GM23338 (cell line): ENCODE results near the gene AGBL4. TPM values are rescaled to one million over a fixed set of nuclear protein-coding genes. Genes with fewer than 3 reads are reported as not detected.

Experiments used
- ATAC-seq: fragments of 200-7000 bp; cut with Tn5 transposase; 3 replicates; pipeline ENCODE4 v1.9.1; 2020
- DNase-seq: peaks from one replicate; pipeline ENCODE4 v3.0.0-alpha.2; 2015; ENCODE audit warnings: low spot score
- H2AFZ ChIP-seq: fragments of 200-600 bp; sonication (generic); 2 replicates; pipeline ENCODE4 v1.8.0; 2016; ENCODE audit warnings: antibody characterized with exemption, mild to moderate bottlenecking, moderate library complexity
- H3F3A ChIP-seq: fragments of 200-600 bp; sonication (generic); replicated peaks from 2 replicates; pipeline ENCODE4 v1.8.0; 2017; ENCODE audit warnings: antibody characterized with exemption, mixed run types, low read depth
- H3K27ac ChIP-seq: fragments of 200-600 bp; sonication (generic); 2 replicates; pipeline ENCODE4 v1.6.1; 2016; ENCODE audit warnings: low read depth
- H3K27me3 ChIP-seq: fragments of 200-600 bp; sonication (generic); 2 replicates; pipeline ENCODE4 v1.8.0; 2016; ENCODE audit warnings: mild to moderate bottlenecking, mixed run types, moderate library complexity; ENCODE audit not compliant: insufficient read depth
- H3K36me3 ChIP-seq: fragments of 200-600 bp; sonication (generic); 2 replicates; pipeline ENCODE4 v1.8.0; 2016; ENCODE audit warnings: mild to moderate bottlenecking; ENCODE audit not compliant: insufficient read depth
- H3K4me1 ChIP-seq: fragments of 200-600 bp; sonication (generic); 2 replicates; pipeline ENCODE4 v1.8.0; 2016; ENCODE audit warnings: mild to moderate bottlenecking, moderate library complexity; ENCODE audit not compliant: insufficient read depth
- H3K4me2 ChIP-seq: fragments of 200-600 bp; sonication (generic); 2 replicates; pipeline ENCODE4 v1.7.1; 2017; ENCODE audit warnings: mixed run types
- H3K4me3 ChIP-seq: fragments of 200-600 bp; sonication (generic); 2 replicates; pipeline ENCODE4 v1.6.1; 2016; ENCODE audit warnings: mixed run types
- H3K79me2 ChIP-seq: fragments of 200-600 bp; sonication (generic); replicated peaks from 2 replicates; pipeline ENCODE4 v1.8.0; 2017; ENCODE audit warnings: mild to moderate bottlenecking; ENCODE audit not compliant: insufficient read depth
- H3K9me2 ChIP-seq: fragments of 200-600 bp; sonication (generic); 2 replicates; pipeline ENCODE4 v1.8.0; 2017; ENCODE audit not compliant: insufficient read depth
- H4K20me1 ChIP-seq: fragments of 200-600 bp; sonication (generic); replicated peaks from 2 replicates; pipeline ENCODE4 v1.8.0; 2017; ENCODE audit warnings: mild to moderate bottlenecking; ENCODE audit not compliant: insufficient read depth
- H3K27ac Mint-ChIP-seq: 2 replicates; pipeline ENCODE4 v1.8.0; 2020; ENCODE audit warnings: inconsistent platforms, mild to moderate bottlenecking, moderate library complexity, mixed read lengths
- H3K27me3 Mint-ChIP-seq: 3 replicates; pipeline ENCODE4 v1.8.0; 2022; ENCODE audit warnings: low read depth, mild to moderate bottlenecking, moderate library complexity, mixed read lengths, inconsistent platforms; ENCODE audit not compliant: insufficient read depth, poor library complexity
- H3K36me3 Mint-ChIP-seq: 3 replicates; pipeline ENCODE4 v1.8.0; 2021; ENCODE audit warnings: low read depth, mild to moderate bottlenecking, inconsistent platforms, moderate library complexity, mixed read lengths
- H3K4me1 Mint-ChIP-seq: 3 replicates; pipeline ENCODE4 v1.8.0; 2020; ENCODE audit warnings: mild to moderate bottlenecking, inconsistent platforms, mixed read lengths
- H3K4me3 Mint-ChIP-seq: 3 replicates; pipeline ENCODE4 v1.8.0; 2021; ENCODE audit warnings: moderate library complexity, mild to moderate bottlenecking, inconsistent platforms, mixed read lengths
- H3K9me3 Mint-ChIP-seq: 3 replicates; pipeline ENCODE4 v1.8.0; 2020; ENCODE audit warnings: moderate library complexity, mild to moderate bottlenecking, inconsistent platforms, mixed read lengths
- CREB1 ChIP-seq: fragments of 250-450 bp; sonication (Bioruptor Pico); IDR thresholded peaks from 2 replicates; pipeline ENCODE4 v1.5.0; 2020; ENCODE audit warnings: low read depth, mild to moderate bottlenecking, moderate library complexity
- CTCF ChIP-seq, 2 experiments: fragments of 200-600 bp in 1 of 2; sonication (generic) in 1 of 2; conservative IDR thresholded peaks; 2 replicates each; pipeline versions ENCODE4 v1.5.1 to v1.6.1; 2016 to 2017; ENCODE audit warnings: antibody characterized with exemption in 2 of 2, low read depth in 2 of 2, mild to moderate bottlenecking in 2 of 2, moderate library complexity in 1 of 2
- EZH2 ChIP-seq: fragments of 200-600 bp; sonication (generic); IDR thresholded peaks from one replicate; pipeline ENCODE4 v1.8.0; 2017; ENCODE audit warnings: antibody characterized with exemption, mild to moderate bottlenecking, low read depth; ENCODE audit not compliant: unreplicated experiment
- EZH2phosphoT487 ChIP-seq: fragments of 200-600 bp; sonication (generic); IDR thresholded peaks from one replicate; pipeline ENCODE4 v1.8.1; 2018; ENCODE audit warnings: antibody characterized with exemption; ENCODE audit not compliant: unreplicated experiment
- JUNB ChIP-seq: IDR thresholded peaks from one replicate; pipeline ENCODE4 v1.6.1; 2016; ENCODE audit warnings: antibody characterized with exemption; ENCODE audit not compliant: unreplicated experiment
- NANOG ChIP-seq: IDR thresholded peaks from 2 replicates; pipeline ENCODE4 v1.6.1; 2016; ENCODE audit warnings: antibody characterized with exemption, borderline replicate concordance
- POLR2AphosphoS5 ChIP-seq: IDR thresholded peaks from 2 replicates; pipeline ENCODE4 v1.6.1; 2016; ENCODE audit warnings: antibody characterized with exemption, low read depth
- STAT1 ChIP-seq: IDR thresholded peaks from one replicate; pipeline ENCODE4 v1.6.1; 2016; ENCODE audit warnings: antibody characterized with exemption; ENCODE audit not compliant: unreplicated experiment
- ZNF114 ChIP-seq: fragments of 250-450 bp; sonication (Bioruptor Pico); IDR thresholded peaks from 2 replicates; pipeline ENCODE4 v1.5.0; 2020; ENCODE audit warnings: mild to moderate bottlenecking, moderate library complexity
- ZNF331 ChIP-seq: fragments of 250-450 bp; sonication (Bioruptor Pico); IDR thresholded peaks from 2 replicates; pipeline ENCODE4 v1.5.0; 2020; ENCODE audit warnings: low read depth, mild to moderate bottlenecking, moderate library complexity
- ZNF462 ChIP-seq: fragments of 250-450 bp; sonication (Bioruptor Pico); IDR thresholded peaks from 2 replicates; pipeline ENCODE4 v1.5.0; 2020; ENCODE audit warnings: mild to moderate bottlenecking, moderate library complexity
- polyA plus RNA-seq: library from polyadenylated mRNA; unstranded; fragments of >200 nt; fragmentation: Nextera tagmentation; extraction: Ambion mirVana; gene quantifications from 2 replicates; pipeline ENCODE4 v1.2.1, GENCODE V29; 2016
- total RNA-seq: library from RNA; depleted of rRNA; stranded (reverse); fragments of >200 nt; shearing (Covaris generic); gene quantifications from 2 replicates; pipeline ENCODE4 v1.2.3, GENCODE V29; 2014
- TF ChIP-seq, protein P1 (sequence below): IDR thresholded peaks from 2 replicates; pipeline ENCODE4 v1.6.1; 2016; ENCODE audit warnings: antibody characterized with exemption
- TF ChIP-seq, protein P2 (sequence below): IDR thresholded peaks from one replicate; pipeline ENCODE4 v1.6.1; 2018; ENCODE audit warnings: antibody characterized with exemption; ENCODE audit not compliant: unreplicated experiment

Gene AGBL4
- total and polyA plus RNA-seq, 2 experiments from 2014 or later, result 0.91 to 1.5 TPM

DNA sequence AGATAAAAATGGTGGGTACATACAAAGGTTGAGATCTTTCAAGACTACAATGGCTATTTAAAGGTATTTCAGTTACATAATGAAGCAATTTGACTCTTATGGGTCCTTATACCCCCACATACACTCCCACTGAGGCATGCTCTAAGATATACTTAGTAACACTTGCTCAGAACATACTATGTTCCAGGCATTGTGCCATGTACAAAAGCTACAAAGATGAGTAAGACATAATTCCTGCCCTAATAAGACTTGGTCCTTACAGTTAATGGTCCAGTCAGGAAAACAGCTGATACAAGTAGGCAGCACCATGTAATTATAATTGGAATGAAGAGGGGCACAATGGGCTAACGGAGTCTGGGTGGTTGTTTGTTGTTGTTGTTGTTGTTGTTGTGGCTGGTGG lies 1080.4 kb downstream of the AGBL4 start:
- ATAC-seq, result no peak

More for the DNA sequence above, 1080.4 kb downstream of the AGBL4 start:
- Mint-ChIP-seq H3K36me3 (no peaks in the 10 kb centered on the region), H3K9me3 (peaks cover 7% of the 10 kb centered on the region; the same call in 1 of the 3 replicates), H3K27me3 (peaks cover 3% of the 10 kb centered on the region), H3K4me3 (no peak overlapping the region), H3K27ac (no peak overlapping the region), H3K4me1 (peaks cover 3% of the 10 kb centered on the region; the same call in 2 of the 3 replicates)
- Histone ChIP-seq H3K27ac (no peak overlapping the region), H3K27me3 (no peaks in the 10 kb centered on the region), H2AFZ (no peak overlapping the region), H3K4me1 (no peaks in the 10 kb centered on the region), H3F3A (no peaks in the 10 kb centered on the region), H3K4me2 (no peak overlapping the region), H3K9me2 (no peaks in the 10 kb centered on the region), H3K79me2 (no peaks in the 10 kb centered on the region), H4K20me1 (no peaks in the 10 kb centered on the region), H3K4me3 (no peak overlapping the region), H3K36me3 (no peaks in the 10 kb centered on the region)
- no peak for DNase-seq
- TF ChIP-seq CREB1, result no peak
- no peak for TF ChIP-seq NANOG
- no peak for TF ChIP-seq EZH2
- TF ChIP-seq, protein P1, sequence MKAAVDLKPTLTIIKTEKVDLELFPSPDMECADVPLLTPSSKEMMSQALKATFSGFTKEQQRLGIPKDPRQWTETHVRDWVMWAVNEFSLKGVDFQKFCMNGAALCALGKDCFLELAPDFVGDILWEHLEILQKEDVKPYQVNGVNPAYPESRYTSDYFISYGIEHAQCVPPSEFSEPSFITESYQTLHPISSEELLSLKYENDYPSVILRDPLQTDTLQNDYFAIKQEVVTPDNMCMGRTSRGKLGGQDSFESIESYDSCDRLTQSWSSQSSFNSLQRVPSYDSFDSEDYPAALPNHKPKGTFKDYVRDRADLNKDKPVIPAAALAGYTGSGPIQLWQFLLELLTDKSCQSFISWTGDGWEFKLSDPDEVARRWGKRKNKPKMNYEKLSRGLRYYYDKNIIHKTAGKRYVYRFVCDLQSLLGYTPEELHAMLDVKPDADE, result no peak
- TF ChIP-seq ZNF114 (CRISPR knock-in tag), result no peak
- TF ChIP-seq ZNF462, result no peak
- TF ChIP-seq, protein P2, sequence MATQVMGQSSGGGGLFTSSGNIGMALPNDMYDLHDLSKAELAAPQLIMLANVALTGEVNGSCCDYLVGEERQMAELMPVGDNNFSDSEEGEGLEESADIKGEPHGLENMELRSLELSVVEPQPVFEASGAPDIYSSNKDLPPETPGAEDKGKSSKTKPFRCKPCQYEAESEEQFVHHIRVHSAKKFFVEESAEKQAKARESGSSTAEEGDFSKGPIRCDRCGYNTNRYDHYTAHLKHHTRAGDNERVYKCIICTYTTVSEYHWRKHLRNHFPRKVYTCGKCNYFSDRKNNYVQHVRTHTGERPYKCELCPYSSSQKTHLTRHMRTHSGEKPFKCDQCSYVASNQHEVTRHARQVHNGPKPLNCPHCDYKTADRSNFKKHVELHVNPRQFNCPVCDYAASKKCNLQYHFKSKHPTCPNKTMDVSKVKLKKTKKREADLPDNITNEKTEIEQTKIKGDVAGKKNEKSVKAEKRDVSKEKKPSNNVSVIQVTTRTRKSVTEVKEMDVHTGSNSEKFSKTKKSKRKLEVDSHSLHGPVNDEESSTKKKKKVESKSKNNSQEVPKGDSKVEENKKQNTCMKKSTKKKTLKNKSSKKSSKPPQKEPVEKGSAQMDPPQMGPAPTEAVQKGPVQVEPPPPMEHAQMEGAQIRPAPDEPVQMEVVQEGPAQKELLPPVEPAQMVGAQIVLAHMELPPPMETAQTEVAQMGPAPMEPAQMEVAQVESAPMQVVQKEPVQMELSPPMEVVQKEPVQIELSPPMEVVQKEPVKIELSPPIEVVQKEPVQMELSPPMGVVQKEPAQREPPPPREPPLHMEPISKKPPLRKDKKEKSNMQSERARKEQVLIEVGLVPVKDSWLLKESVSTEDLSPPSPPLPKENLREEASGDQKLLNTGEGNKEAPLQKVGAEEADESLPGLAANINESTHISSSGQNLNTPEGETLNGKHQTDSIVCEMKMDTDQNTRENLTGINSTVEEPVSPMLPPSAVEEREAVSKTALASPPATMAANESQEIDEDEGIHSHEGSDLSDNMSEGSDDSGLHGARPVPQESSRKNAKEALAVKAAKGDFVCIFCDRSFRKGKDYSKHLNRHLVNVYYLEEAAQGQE, result no peak
- TF ChIP-seq EZH2phosphoT487, result no peak
- TF ChIP-seq CTCF (conservative IDR thresholded peaks at IDR 0.05; ENCODE audit: low read depth in 2 of 2), result no peak
- no peak for TF ChIP-seq STAT1
- no peak for TF ChIP-seq ZNF331 (CRISPR knock-in tag)
- no peak for TF ChIP-seq JUNB
- no peak for TF ChIP-seq POLR2AphosphoS5
